ENCODE results near the gene OLFM2.
"Not testable (repeated sequence)": the region's sequence is repeated elsewhere in the genome, so short reads cannot be mapped to it uniquely, and the experiment has no call there.

Gene OLFM2

DNA sequence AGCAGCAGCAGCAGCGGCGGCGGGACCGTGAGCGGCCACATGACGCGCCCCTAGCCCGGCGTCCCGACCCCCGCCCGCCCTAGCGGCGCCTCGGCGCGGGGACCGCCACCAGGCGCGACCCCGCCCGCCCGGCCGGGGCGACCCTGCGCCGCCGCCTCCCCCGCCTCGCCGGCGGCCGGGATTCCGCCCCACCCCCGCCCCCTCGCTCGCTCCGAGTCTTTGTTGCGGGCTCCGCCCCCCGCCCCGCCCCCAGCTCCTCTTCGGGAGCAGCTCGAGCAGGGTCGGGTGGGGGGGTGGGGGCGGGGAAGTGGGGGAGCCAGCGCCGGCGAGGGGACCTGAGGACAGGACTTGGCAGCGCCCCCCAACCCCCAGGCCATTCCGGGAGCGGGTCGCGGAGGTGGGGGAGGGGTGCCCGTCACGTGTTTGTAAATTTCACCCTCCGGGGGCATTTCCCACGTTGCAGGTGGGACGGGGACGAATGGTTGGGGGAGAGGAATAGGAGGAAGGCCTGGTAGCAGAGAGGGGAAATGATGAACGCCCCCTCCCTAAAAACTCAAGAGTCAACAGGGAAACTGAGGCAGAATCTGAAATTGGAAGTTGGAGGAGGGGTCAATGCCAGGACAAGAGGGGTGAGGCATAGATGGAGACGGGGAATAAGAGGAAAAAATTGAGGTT, at the start of gene OLFM2:
OLFM2 (minus strand) TSS at position 190 of the 675 bp plus-strand sequence; CDS start at position 41, 149 bp downstream.
- peak; percentile 11 for DNase-seq (ENCODE audit: low read depth)

DNA sequence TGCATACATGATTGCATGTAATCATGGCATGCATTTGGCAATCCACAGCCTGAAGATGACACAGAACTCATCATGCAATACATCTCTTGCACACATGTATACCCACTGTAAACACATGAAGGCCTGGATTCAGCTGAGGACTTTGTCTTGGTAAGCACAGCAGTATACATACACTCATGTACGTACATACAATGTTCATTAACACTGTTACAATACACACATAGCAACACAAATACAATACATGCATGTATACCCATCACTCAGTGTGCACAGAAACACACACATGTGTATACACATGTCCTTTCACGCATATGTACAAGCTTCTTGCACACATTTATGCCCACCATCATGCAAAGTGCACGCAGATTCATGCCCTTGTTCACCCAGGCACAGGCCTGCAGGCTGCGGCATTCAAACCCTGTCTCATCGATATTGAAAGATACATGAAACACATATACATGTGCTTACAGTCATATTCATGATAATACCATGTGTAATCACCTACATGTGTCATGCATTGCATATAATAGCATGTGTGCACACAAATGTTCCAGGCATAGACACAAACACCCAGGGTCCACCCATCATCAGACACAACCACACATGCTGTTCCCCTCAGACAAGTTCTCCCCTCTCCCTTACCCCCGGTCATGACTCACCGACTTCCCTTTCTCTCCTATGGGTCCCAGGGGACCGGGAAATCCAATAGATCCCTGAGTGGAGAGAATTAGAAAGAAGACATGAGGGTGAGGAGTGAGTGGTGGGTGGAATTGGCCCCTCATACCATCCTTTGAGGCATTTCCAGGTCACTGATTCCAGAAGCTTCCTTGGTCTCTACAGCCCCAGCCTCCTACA, 45.3 kb upstream of the OLFM2 start:
- DNase-seq (ENCODE audit: low read depth) = no peak

DNA sequence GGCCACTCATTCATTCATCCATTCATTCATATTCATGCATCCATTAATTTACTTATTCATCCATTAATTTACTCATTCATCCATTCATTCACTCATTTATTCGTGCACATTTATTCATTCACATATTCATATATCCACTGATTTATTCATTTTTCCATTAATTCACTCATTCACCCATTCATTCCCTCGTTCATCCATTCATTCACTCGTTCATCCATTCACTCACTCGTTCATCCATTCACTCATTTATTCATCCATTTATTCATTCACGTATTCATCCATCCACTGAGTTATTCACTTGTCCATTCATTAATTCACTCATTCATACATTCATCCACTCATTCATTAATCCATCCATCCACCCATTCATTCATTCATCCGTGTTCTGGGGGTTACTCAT, 35.8 kb upstream of the OLFM2 start:
- DNase-seq (ENCODE audit: low read depth) = no peak

DNA sequence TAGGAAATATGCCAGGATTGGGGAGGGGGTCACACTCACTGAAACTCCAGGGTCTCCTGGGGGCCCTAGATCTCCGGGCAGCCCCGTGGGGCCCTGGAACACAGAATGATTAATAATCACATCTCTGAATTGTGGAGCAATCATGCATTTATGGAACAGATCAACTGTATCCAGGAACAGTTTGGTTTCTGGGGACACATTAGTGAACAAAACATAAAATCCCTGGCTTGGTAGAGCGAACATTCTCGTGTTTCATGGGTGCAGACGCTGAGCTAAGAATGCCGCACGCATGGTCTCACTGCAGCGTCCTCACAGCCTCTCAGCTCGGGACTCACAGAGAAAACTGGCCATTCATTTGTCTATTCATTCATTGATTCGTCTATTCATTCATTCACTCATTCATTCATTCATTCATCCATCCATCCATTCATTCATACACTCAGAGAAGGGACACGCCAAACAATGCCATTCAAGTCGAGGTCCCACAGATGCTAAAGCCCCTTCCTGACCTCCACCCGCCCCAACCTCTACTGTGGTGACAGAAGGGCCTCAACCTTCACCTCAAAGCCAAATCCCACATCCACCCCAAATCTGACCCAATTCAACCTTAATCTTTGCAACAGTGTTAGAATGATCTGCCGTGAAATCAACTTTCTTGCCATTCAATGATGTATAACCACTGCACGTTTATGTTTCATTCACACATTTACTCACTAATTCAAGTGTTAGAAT, 35.0 kb upstream of the OLFM2 start:
- DNase-seq (ENCODE audit: low read depth) = no peak

DNA sequence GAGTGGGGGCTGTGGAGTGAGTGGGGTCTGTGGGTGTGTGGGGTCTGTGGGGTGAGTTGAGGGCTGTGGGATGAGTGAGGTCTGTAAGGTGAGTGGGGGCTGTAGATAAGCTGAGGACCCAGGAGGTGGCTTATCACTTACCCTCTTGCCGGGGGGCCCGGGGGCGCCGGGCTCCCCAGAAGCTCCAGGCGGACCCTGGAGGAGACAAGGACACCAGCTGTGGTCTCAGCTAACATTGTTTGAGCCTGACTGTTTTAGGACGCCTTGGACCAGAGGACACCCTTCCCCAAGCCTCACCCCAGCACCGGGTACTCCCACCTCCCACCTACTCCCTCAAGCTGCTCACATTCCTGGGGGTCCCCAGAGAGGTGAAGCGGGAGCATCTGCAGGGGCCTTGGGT, 34.2 kb upstream of the OLFM2 start:
- no peak for DNase-seq (ENCODE audit: low read depth)

DNA sequence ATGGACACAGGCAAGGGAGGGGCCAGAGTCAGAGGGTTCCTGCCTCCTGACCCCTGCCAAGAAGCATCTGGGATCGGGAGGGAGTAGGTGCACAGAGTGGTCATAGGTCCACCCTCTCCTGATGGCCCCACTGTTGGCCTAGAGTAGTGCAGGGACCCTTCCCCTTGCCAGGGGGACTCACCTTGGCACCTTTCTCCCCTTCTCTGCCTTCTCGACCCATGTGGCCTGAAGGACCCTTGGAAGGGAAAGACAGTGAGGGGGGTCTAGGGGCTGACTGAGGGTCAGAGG, 33.3 kb upstream of the OLFM2 start:
- no peak for DNase-seq (ENCODE audit: low read depth)

DNA sequence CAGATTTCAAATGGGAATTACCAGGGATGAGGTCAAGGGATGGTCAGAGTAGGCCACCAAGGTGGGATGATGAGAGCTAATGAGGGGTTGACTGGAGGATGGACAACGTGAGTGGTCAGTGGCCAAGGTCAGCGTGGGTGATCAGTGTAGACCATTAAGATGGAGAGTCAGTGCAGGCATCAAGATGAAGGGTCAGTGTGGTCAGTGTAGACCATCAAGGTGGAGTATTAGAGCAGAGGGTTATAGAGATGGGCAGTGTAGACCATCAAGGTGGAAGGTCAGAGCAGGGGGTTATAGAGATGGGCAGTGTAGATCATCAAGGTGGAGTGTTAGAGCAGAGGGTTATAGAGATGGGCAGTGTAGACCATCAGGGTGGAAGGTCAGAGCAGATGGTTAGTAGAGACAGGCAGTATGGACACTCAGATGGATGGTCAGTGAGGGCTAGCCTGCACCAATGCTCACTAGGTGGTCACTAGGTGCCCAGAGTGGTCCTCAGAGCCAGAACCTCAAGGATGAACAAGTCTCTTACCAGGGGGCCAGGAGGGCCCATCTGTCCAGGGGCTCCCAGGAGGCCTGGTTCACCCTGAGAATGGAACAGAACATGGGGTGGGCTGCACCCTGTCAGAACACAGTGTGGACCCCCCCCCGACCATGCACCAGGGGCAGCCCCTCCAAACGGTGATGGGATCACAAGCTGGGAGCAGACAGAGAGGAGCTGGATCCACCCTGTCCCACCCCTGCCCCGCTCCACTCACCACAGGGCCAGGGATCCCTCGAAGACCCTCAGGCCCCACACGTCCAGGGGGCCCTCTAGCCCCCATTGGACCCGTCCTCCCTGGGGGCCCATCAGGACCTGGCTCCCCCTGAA, 32.7 kb upstream of the OLFM2 start:
- no peak for DNase-seq (ENCODE audit: low read depth)

DNA sequence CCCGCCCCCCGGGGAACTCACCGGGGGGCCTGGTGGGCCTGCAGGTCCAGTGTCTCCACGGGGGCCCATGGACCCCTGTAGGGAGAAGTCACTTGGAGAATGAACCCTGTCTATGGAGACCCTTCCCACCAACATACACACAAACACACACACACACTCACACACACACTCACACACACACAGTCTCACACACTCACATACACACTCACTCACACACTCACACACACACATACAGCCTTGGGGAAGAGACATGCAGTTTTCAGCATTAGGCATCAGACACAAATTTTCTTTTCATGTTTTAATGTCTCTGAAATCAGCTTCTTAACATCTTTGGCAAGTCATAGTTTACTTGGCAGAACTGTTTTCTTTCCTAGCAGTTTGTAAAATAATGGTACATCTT, 31.0 kb upstream of the OLFM2 start:
- DNase-seq (ENCODE audit: low read depth) = no peak

DNA sequence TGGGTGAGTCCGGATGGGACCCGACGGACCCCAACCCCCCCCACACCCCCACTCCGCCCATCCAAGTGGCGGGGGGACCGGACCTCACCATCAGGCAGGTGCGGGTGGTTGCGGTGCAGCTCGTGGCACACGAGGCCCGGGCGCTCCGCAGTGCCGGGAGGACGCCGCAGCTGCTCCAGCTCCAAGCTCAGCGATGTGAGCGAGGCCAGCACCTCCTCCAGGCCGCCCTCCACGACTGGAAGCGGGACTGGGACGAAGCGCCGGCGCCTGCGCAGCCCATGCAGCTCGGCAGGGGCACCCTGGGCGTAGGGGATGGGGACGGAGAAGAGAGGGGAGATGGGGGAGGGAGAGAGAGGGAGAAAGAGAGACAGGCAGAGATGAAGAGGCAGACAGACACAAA, 30.1 kb upstream of the OLFM2 start:
- DNase-seq (ENCODE audit: low read depth) = no peak

DNA sequence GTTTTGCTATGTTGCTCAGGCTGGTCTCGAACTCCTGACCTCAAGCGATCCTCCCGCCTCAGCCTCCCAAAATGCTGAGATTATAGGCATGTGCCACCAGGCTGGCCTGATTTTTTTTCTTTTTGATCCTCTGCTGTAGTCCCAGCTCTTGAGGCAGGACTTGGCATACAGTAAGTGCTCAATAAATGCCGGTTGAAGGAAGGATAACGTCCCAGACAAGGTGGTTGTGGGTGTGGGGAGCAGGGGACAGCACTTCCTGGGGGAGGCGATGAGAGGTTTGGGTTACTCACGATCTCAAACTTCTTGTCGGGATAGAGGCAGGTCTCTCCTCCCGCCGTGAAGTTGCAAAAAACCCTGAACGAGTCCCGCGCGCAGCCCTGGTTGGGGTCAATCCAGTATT, 29.7 kb upstream of the OLFM2 start:
- DNase-seq (ENCODE audit: low read depth) = no peak

DNA sequence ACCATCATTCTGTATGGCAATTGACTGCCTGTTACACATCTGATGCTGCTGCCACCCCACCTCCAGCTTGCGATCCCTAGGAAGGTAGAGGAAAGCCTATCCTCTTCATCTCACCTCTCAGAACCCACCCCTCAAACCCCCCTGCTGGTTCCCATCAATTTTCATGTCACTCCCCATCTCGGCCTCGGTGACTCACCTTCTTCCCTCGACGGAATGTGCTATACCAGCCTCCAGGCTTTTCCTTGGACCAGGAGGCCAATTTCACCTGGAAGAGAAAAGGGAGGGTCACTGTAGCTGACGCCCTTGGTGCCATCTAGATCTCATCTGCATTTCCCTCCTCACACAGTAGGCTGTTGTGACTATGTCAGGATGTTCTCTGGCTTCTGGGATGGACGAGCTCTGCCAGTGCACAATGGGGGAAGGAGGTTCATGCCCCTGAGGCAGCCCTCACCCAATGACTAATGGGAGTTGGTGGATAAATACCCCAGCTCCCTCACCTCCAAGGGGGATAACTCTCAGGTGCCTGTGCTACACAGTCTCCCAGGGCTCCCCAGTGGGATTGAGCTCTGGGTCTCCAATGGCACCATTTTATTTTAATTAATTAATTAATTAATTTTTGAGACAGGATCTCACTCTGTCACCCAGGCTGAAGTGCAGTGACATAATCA, 26.4 kb upstream of the OLFM2 start:
- no peak for DNase-seq (ENCODE audit: low read depth)

DNA sequence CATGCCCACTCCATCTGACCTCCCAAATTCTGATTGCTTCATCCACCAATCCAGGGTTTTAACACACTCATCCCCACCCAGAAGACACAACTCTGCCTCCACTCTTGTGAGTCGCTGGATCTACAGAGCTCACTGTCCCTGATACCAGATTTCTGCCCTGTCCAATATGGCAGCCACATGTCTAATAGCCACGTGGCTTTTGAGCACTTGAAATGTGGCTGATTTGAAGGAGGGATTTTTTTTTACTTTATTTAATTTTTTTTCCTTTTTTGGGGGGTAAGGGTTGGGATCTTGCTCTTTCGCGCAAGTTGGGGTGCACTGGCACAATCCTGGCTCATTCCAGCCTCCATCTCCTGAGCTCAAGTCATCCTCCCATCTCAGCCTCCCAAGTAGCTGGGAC, 24.8 kb upstream of the OLFM2 start:
- no peak for DNase-seq (ENCODE audit: low read depth)

DNA sequence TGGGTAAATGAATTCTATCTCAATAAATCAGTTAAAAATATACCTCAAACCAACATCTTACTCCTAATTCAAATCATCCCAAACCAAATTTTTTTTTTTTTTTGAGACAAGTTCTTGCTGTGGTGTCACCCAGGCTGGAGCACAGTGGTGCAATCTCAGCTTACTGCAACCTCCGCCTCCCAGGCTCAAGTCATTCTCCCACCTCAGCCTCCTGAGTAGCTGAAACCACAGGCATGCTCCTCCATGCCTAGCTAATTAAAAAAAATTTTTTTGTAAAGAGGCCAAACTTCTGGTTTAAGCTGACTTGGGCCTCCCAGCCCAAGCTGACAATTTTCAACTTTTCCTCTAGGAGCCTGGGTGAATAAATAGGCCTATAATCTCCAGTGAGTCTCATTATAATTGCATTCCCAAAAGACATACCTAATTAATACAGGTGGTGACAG, 22.1 kb upstream of the OLFM2 start:
- DNase-seq (ENCODE audit: low read depth) = no peak

DNA sequence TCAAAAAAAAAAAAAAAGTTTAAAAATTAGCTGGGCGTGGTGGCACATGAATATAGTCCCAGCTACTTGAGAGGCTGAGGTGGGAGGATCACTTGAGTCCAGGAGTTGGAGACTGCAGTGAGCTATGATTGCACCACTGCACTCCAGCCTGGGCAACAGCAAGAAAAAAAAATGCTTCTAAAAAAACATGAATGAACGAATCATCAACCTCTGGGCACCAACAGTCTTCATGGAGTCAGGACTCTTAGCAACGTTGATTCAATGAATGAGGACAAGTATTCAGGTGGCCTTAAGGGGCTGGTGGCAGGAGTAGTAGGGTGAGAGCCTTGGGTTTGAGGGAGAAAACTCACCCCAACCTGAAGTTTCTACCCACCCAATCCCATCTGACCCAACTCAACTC, 20.6 kb upstream of the OLFM2 start:
- DNase-seq (ENCODE audit: low read depth) = no peak

DNA sequence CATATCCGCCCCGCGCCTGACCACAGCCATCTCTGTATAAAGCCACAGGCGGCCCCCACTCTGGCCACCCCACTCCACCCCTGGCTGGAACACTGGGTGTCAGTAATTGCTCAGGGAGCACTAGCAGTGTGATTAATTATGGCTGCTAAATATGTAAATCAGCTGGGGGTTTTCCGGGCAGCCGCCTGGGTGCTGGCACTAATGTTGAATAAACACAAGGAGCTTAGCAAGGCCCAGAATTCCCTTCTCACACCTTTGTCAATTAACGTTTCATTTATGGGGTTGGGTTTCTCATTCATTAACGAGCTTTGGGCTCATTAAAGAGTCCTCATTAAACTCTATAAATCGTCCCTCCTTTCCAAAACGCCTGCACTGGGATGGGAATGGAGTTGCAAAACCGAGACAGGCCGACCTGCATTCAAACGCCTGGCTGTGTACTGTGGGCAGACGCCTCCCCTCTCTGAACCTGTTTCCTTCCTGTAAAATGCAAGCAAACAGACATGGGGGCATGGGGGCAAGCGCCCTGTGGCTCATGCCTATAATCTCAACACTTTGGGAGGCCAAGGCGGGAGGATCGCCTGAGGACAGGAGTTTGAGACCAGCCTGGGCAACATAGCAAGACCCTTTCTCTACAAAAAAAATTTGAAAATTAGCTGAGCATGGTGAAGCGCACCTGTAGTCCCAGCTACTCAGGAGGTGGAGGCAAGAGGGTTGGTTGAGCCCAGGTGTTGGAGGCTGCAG, 17.7 kb upstream of the OLFM2 start:
- DNase-seq (ENCODE audit: low read depth) = no peak

DNA sequence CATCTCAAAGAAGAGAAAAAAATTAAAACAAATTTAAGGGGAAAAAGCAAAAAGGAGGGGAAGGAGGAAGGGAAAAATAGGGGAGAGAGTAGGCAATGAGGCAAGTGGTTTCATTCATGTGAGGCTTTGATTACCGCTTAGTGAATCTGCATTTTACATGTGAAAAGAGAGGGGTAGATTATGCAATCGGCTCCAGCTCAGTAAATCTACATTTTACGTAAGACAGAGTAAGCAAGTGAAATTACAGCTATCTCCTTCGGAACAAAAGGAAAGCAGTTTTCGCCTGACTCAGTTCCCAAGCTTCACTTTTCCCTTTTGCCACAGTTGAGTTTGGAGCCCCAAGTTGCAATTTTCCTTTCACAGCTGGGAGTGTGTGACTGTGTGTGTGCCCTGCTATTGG, 16.0 kb upstream of the OLFM2 start:
- DNase-seq (ENCODE audit: low read depth) = no peak

DNA sequence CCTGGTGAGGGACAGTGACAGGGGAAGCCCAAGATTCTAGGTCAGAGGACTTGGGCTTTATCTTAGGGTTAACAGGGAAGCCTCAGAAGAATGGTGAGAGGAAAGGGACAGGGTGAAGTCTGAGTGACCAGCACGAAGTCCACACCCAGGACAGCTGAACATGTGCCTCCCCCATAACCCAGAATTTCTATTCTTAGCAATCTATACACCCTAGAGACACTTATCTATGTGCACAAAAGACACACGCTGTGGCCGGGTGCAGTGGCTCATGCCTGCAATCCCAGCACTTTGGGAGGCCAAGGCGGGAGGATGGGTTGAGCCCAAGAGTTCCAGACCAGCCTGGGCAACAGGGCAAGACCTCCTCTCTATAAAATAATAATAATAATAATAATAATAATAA, 11.1 kb upstream of the OLFM2 start:
- DNase-seq (ENCODE audit: low read depth) = no peak

DNA sequence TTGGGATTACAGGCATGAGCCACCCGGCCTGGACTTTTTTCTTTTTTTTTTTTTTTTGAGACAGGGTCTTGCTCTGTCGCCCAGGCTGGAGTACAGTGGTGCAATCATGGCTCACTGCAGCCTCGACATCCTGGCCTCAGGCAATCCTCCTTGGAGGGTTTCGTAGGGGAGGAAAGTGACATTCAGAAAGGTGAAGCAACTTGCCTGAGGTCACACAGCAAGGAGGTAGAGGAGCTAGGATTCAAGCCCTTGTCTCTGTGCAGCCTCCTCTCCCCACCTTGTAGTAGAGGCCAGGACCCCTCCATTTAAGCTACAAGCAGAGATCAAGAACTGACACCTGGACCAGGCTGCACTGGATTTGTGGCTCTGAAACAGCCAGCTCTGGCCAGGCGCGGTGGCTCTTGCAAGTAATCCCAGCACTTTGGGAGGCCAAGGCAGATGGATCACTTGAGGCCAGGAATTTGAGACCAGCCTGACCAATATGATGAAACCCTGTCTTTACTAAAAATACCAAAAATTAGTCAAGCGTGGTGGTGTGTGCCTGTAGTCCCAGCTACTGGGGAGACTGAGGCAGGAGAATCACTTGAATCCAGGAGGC, 10.3 kb upstream of the OLFM2 start:
- DNase-seq (ENCODE audit: low read depth) = not testable (repeated sequence)

DNA sequence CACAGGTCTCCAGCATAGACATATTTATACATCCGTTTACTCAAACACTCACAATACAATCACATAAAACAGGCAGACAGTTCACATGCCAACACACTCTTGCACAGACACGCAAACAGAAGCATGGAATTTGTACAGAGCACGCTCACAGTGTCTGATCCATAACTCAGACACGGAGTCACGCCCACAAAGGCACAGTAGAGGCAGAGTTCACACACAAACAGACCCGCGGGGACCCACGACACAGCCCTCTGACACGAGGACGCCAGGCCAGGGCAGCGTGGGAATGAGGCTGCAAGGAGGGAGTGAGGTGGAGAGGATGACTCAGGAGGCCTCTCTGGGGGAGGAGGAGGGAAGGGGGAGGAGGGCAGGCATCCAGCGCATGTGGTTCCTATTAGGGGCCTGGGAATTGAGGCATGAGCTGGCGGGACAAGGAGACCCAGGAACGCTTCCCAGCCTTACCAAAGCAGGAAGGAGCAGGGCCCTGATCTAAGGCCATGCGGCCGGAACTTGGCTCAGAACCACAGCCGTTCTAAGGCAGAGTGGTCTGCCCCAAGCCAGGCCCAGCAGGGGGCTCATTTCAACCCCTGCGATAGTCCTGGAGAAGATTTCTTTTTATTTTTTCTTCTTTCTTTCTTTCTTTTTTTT, 9.1 kb upstream of the OLFM2 start:
- DNase-seq (ENCODE audit: low read depth) = no peak

DNA sequence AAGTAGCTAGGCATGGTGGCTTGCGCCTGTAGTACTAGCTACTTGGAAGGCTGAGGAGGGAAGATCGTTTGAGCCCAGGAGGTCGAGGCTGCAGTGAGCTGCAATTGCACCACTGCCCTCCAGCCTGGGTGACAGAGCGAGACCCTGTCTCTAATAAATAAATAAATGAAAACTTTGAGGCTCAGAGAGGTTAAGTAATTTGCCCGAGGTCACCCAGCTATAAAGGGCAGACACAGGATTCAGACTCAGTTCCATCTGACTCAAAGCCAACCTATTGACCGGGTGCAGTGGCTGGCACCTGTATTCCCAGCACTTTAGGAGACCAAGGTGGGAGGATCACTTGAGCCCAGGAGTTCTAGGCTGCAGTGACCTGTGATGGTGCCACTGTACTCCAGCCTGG, 7.4 kb upstream of the OLFM2 start:
- no peak for DNase-seq (ENCODE audit: low read depth)
